ENCODE measurements around the gene CORO1C. TPM values are rescaled to one million over a fixed set of nuclear protein-coding genes. Genes with fewer than 3 reads are reported as not detected.

CORO1C gene
- polyA plus RNA-seq, 1 of the 3 experiments (the other 2 are of a cell fraction): 150 TPM

DNA sequence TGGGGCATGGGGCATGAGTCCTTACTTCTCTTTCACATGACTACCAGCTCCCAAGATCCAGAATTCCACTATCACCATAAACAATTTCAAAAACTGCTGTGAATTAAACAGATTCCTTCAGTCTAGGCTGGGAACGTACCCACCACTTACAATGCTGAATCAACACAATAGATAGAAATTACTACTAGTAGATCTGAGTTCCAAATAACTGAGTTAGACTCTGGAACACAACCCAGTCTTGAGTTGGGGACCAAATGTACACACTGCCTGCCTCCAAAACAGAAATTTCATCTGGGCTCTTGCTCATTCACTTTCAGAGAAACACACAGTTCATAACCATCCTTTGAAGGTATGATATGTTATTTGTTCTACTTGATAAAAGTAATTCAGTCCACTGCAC, 8.9 kb downstream of the CORO1C start (continued):
- TF ChIP-seq RCOR1 (IDR thresholded peaks at IDR 0.05; ENCODE audit: low read length): no peak

DNA sequence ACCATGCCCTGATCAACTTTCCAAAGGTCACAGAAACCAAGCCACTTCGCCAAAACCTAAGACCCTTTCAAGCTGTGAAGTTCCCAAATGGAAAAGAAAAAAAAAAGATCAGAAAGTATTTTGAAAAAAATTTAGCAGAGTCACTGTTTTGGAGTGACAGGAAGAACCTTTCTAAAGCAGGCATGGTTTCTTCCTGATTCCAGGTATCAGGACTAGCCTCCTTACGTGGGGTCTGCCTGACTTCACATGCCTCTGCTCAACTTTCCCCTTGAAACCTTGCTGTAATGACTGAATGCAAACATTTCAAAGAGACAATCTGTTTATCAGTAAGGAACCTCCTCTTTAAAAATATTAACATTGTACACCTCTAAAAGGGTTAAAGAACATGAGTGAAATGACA, 9.5 kb downstream of the CORO1C start:
- peak overlapping the region in 1 of 2 experiments; percentile 23; a peak in 1 of 4 replicates for H3K4me3 ChIP-seq (ENCODE audit: low read depth in 2 of 2, low read length in 1 of 2)
- peak overlapping the region; percentile 70 for H3K4me2 ChIP-seq
- H3F3A ChIP-seq (replicated peaks; ENCODE audit: insufficient read depth): peaks cover 48% of the 10 kb centered on the region
- H2AFZ ChIP-seq (ENCODE audit: low read depth): no peak overlapping the region
- TF ChIP-seq SIN3A (IDR thresholded peaks at IDR 0.05; ENCODE audit: borderline replicate concordance, low read depth, low read length) (no peak), CHD2 (IDR thresholded peaks at IDR 0.05; ENCODE audit: low read length, partially characterized antibody) (no peak), JUND (IDR thresholded peaks at IDR 0.05) (no peak), FOXJ3 (CRISPR knock-in tag; IDR thresholded peaks at IDR 0.05) (no peak), NFIC (IDR thresholded peaks at IDR 0.05; ENCODE audit: borderline replicate concordance) (no peak), POLR2AphosphoS5 (IDR thresholded peaks at IDR 0.05; ENCODE audit: low read depth, low read length) (no peak), RFX5 (IDR thresholded peaks at IDR 0.05; ENCODE audit: low read length) (no peak), TCF12 (IDR thresholded peaks at IDR 0.05) (no peak), EZH2phosphoT487 (IDR thresholded peaks at IDR 0.05; ENCODE audit: borderline replicate concordance, low read depth) (no peak)
- TF ChIP-seq, protein P1, sequence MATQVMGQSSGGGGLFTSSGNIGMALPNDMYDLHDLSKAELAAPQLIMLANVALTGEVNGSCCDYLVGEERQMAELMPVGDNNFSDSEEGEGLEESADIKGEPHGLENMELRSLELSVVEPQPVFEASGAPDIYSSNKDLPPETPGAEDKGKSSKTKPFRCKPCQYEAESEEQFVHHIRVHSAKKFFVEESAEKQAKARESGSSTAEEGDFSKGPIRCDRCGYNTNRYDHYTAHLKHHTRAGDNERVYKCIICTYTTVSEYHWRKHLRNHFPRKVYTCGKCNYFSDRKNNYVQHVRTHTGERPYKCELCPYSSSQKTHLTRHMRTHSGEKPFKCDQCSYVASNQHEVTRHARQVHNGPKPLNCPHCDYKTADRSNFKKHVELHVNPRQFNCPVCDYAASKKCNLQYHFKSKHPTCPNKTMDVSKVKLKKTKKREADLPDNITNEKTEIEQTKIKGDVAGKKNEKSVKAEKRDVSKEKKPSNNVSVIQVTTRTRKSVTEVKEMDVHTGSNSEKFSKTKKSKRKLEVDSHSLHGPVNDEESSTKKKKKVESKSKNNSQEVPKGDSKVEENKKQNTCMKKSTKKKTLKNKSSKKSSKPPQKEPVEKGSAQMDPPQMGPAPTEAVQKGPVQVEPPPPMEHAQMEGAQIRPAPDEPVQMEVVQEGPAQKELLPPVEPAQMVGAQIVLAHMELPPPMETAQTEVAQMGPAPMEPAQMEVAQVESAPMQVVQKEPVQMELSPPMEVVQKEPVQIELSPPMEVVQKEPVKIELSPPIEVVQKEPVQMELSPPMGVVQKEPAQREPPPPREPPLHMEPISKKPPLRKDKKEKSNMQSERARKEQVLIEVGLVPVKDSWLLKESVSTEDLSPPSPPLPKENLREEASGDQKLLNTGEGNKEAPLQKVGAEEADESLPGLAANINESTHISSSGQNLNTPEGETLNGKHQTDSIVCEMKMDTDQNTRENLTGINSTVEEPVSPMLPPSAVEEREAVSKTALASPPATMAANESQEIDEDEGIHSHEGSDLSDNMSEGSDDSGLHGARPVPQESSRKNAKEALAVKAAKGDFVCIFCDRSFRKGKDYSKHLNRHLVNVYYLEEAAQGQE (IDR thresholded peaks at IDR 0.05; ENCODE audit: low read depth, low read length): no peak
- TF ChIP-seq, protein P2, sequence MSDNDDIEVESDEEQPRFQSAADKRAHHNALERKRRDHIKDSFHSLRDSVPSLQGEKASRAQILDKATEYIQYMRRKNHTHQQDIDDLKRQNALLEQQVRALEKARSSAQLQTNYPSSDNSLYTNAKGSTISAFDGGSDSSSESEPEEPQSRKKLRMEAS (IDR thresholded peaks at IDR 0.05; ENCODE audit: low read depth): no peak
- TF ChIP-seq, protein P3, sequence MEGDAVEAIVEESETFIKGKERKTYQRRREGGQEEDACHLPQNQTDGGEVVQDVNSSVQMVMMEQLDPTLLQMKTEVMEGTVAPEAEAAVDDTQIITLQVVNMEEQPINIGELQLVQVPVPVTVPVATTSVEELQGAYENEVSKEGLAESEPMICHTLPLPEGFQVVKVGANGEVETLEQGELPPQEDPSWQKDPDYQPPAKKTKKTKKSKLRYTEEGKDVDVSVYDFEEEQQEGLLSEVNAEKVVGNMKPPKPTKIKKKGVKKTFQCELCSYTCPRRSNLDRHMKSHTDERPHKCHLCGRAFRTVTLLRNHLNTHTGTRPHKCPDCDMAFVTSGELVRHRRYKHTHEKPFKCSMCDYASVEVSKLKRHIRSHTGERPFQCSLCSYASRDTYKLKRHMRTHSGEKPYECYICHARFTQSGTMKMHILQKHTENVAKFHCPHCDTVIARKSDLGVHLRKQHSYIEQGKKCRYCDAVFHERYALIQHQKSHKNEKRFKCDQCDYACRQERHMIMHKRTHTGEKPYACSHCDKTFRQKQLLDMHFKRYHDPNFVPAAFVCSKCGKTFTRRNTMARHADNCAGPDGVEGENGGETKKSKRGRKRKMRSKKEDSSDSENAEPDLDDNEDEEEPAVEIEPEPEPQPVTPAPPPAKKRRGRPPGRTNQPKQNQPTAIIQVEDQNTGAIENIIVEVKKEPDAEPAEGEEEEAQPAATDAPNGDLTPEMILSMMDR (IDR thresholded peaks at IDR 0.05): no peak
- TF ChIP-seq, protein P4, sequence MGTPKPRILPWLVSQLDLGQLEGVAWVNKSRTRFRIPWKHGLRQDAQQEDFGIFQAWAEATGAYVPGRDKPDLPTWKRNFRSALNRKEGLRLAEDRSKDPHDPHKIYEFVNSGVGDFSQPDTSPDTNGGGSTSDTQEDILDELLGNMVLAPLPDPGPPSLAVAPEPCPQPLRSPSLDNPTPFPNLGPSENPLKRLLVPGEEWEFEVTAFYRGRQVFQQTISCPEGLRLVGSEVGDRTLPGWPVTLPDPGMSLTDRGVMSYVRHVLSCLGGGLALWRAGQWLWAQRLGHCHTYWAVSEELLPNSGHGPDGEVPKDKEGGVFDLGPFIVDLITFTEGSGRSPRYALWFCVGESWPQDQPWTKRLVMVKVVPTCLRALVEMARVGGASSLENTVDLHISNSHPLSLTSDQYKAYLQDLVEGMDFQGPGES (IDR thresholded peaks at IDR 0.05; ENCODE audit: low read depth, low read length): no peak
- TF ChIP-seq, protein P5, sequence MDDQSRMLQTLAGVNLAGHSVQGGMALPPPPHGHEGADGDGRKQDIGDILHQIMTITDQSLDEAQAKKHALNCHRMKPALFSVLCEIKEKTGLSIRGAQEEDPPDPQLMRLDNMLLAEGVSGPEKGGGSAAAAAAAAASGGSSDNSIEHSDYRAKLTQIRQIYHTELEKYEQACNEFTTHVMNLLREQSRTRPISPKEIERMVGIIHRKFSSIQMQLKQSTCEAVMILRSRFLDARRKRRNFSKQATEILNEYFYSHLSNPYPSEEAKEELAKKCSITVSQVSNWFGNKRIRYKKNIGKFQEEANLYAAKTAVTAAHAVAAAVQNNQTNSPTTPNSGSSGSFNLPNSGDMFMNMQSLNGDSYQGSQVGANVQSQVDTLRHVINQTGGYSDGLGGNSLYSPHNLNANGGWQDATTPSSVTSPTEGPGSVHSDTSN (IDR thresholded peaks at IDR 0.05): no peak
- TF ChIP-seq, protein P6, sequence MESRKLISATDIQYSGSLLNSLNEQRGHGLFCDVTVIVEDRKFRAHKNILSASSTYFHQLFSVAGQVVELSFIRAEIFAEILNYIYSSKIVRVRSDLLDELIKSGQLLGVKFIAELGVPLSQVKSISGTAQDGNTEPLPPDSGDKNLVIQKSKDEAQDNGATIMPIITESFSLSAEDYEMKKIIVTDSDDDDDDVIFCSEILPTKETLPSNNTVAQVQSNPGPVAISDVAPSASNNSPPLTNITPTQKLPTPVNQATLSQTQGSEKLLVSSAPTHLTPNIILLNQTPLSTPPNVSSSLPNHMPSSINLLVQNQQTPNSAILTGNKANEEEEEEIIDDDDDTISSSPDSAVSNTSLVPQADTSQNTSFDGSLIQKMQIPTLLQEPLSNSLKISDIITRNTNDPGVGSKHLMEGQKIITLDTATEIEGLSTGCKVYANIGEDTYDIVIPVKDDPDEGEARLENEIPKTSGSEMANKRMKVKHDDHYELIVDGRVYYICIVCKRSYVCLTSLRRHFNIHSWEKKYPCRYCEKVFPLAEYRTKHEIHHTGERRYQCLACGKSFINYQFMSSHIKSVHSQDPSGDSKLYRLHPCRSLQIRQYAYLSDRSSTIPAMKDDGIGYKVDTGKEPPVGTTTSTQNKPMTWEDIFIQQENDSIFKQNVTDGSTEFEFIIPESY (IDR thresholded peaks at IDR 0.05; ENCODE audit: borderline replicate concordance, low read depth): no peak
- peaks cover 96% of the 10 kb centered on the region for H3K79me2 ChIP-seq (ENCODE audit: insufficient read depth)
- ChIA-PET CTCF (interaction anchor here (4.3 kb wide), 1 partner anchor 58 kb away, joined by 16 read pairs; no protein-coding TSS in a partner anchor), POLR2A (no interaction called here)
- H3K9me2 ChIP-seq: no peaks in the 10 kb centered on the region
- DNase-seq: no peak
- 87% methylated on average over 2 of the region's 2 CpGs for WGBS (ENCODE audit: low lambda C conversion rate)
- H3K36me3 ChIP-seq (replicated peaks in 1 of 2; ENCODE audit: control insufficient read depth in 1 of 2, insufficient read depth in 2 of 2, low read length in 1 of 2): peaks cover 5 to 15% of the 10 kb centered on the region in 2 experiments
- H4K20me1 ChIP-seq (ENCODE audit: insufficient read depth): peaks cover 63% of the 10 kb centered on the region
- peak overlapping the region; percentile 60 for H3K9ac ChIP-seq
- peaks cover 34 to 56% of the 10 kb centered on the region in 2 experiments for H3K4me1 ChIP-seq (ENCODE audit: control insufficient read depth in 1 of 2, insufficient read depth in 2 of 2, low read depth in 1 of 2, low read length in 1 of 2)
- peak overlapping the region; percentile 12 to 93; a peak in 3 of 4 replicates for H3K27ac ChIP-seq (ENCODE audit: low read depth in 2 of 2, low read length in 1 of 2)
- no peaks in the 10 kb centered on the region for H3K9me3 ChIP-seq
- no peaks in the 10 kb centered on the region for H3K27me3 ChIP-seq (ENCODE audit: insufficient read depth)
